AG04450 (cell line): ENCODE data around the gene BACE1. TPM values are rescaled to one million over a fixed set of nuclear protein-coding genes. Genes with fewer than 3 reads are reported as not detected.
A peak's percentile ranks its signal among the peaks of the same experiment; 100 is the strongest.

Experiments
- CTCF ChIA-PET: fragments of 300-600, 350-600 bp; formaldehyde crosslinking; extraction: SDS; loops from one replicate; lab custom pipeline; 2022; ENCODE audit warnings: antibody characterized with exemption, inconsistent platforms; lab: Charles Lee
- POLR2A ChIA-PET: fragments of 350-600 bp; formaldehyde crosslinking; extraction: SDS; loops from one replicate; lab custom pipeline; 2021; ENCODE audit warnings: antibody characterized with exemption, inconsistent platforms; lab: Yijun Ruan, JAX
- DNase-seq: peaks from one replicate; pipeline ENCODE4 v3.0.0-alpha.2; 2011; ENCODE audit warnings: low read depth, low spot score
- H3K27ac ChIP-seq: one replicate; pipeline ENCODE4 v1.5.1; 2012; ENCODE audit warnings: low read depth, low read length, control low read depth
- H3K27me3 ChIP-seq: one replicate; pipeline ENCODE4 v1.6.0; 2012; ENCODE audit warnings: low read length; ENCODE audit not compliant: control insufficient read depth, insufficient read depth
- H3K4me3 ChIP-seq: 2 replicates; pipeline ENCODE4 v1.5.1; 2011; ENCODE audit warnings: mild to moderate bottlenecking, low read depth, low read length, control low read depth
- H3K9me3 ChIP-seq: 2 replicates; pipeline ENCODE4 v1.5.1; 2012; ENCODE audit warnings: low read length; ENCODE audit not compliant: control insufficient read depth, insufficient read depth
- polyA plus RNA-seq: library from polyadenylated mRNA; depleted of rRNA; stranded (reverse); fragments of >200 nt; gene quantifications from 2 replicates; pipeline ENCODE4 v1.2.3, GENCODE V29; 2011
- TF ChIP-seq, protein P1 (sequence below): IDR thresholded peaks from 2 replicates; pipeline ENCODE4 v1.5.1; 2011; ENCODE audit warnings: low read depth, low read length, control low read depth, inconsistent platforms

The BACE1 gene
- polyA plus RNA-seq, 1 experiment: 41.3 TPM

DNA sequence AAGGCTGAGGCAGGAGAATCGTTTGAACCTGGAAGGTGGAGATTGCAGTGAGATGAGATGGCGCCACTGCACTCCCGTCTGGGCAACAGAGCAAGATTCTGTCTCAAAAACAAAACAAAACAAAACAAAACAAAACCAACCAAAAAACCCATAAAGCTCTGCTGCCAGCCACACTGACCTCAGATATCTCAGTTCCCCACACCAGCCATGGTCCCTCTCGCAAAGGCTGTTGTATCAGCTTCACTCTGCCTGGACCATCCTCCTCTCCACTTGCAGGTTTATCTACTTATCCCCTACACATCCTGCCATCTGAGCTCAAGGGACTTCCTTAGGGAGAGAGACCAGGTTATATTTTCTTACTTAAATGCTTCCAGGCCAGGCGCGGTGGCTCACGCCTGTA is 13.8 kb downstream of the BACE1 start:
- ChIA-PET POLR2A (no interaction called here), CTCF (no interaction called here)
- Histone ChIP-seq H3K27me3 (no peaks in the 10 kb centered on the region), H3K9me3 (no peaks in the 10 kb centered on the region), H3K4me3 (no peak overlapping the region), H3K27ac (no peak overlapping the region)
- TF ChIP-seq, protein P1, sequence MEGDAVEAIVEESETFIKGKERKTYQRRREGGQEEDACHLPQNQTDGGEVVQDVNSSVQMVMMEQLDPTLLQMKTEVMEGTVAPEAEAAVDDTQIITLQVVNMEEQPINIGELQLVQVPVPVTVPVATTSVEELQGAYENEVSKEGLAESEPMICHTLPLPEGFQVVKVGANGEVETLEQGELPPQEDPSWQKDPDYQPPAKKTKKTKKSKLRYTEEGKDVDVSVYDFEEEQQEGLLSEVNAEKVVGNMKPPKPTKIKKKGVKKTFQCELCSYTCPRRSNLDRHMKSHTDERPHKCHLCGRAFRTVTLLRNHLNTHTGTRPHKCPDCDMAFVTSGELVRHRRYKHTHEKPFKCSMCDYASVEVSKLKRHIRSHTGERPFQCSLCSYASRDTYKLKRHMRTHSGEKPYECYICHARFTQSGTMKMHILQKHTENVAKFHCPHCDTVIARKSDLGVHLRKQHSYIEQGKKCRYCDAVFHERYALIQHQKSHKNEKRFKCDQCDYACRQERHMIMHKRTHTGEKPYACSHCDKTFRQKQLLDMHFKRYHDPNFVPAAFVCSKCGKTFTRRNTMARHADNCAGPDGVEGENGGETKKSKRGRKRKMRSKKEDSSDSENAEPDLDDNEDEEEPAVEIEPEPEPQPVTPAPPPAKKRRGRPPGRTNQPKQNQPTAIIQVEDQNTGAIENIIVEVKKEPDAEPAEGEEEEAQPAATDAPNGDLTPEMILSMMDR: no peak
- DNase-seq: no peak

DNA sequence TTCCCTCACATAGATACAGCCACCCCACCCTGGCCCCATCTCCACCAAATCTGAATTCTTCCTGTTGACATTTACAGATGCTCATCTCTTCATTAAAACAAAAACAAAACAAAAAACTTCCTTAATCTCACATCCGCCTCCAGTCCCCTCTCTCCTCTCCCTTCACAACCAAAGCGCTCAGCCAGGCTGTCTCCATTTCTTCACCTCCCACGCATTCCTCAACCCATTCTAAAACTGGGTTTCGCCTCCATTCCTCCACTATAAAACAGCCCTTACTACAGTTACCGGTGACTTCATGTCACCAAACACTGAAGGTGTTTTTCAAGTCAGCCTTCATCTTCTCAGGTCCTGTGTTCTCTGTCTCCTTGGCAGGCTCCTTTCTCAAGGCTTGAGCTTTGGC is 15.3 kb downstream of the BACE1 start:
- H3K4me3 ChIP-seq: no peak overlapping the region
- no peak for DNase-seq
- POLR2A ChIA-PET: no interaction called here
- H3K27me3 ChIP-seq: no peaks in the 10 kb centered on the region
- TF ChIP-seq, protein P1: no peak
- H3K9me3 ChIP-seq: no peaks in the 10 kb centered on the region
- H3K27ac ChIP-seq: no peak overlapping the region
- CTCF ChIA-PET: no interaction called here

GRCh38 chr11:117300283-117300663 is 15.8 kb downstream of the BACE1 start:
- Histone ChIP-seq H3K9me3 (no peaks in the 10 kb centered on the region), H3K4me3 (no peak overlapping the region), H3K27ac (peak overlapping the region; percentile 31), H3K27me3 (no peaks in the 10 kb centered on the region)
- DNase-seq: peak; percentile 10
- POLR2A ChIA-PET: no interaction called here
- CTCF ChIA-PET: interaction anchor here (1.0 kb wide), 1 partner anchor 60 kb away, joined by 3 read pairs; no protein-coding TSS in a partner anchor
- TF ChIP-seq, protein P1: no peak

DNA sequence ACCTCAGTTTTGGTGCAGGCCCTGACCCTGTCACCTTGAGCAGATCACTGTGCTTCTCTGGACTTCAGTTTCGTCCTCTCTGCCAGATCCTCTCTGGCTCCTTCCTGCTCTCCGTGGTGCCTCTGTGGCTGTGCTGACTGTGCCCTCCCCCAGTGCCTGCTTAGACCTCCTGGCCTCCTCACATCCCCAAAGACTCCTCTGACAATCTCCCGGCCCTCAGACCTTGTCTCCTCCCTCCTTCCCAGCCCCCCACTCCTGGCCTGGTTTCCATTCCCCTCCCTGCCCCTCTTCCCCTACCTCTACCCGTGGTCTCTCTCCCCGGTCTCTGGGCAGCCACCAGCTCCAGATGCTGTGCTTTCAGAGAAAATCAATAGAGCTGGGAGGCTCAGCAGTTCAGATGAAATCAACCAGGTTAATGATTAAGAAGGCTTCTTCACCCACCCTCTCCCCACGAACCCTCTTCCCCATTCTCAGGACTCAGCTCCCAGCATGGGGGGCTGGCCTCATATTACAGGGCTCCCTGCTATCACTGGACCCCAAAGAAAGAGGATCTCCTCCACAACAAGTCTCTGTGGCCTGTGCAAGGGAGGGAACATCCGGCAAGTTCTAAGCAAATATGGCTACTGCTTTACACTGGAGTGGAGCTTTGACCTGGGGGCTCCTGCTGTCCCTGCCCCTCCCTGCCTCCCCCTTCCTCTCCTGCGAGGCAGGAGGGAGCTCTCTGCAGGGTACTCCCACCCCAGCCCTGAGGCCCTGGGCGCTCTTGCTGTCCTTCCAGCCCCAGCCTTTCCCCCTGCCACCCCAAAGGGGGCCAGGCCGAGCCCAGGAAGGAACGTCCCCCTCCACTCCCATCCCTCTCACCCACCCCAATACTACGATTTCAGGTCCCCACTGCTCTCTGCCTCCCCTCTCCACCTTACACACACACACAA is 16.4 kb downstream of the BACE1 start:
- ChIA-PET POLR2A (interaction anchor here (0.7 kb wide), 1 partner anchor 11 kb away, joined by 4 read pairs; no protein-coding TSS in a partner anchor), CTCF (interaction anchor here (1.0 kb wide), 1 partner anchor 60 kb away, joined by 3 read pairs; no protein-coding TSS in a partner anchor)
- H3K27ac ChIP-seq: no peak overlapping the region
- TF ChIP-seq, protein P1: no peak
- H3K4me3 ChIP-seq: no peak overlapping the region
- DNase-seq: no peak
- no peaks in the 10 kb centered on the region for H3K9me3 ChIP-seq
- no peaks in the 10 kb centered on the region for H3K27me3 ChIP-seq

GRCh38 chr11:117298195-117298594 is 17.9 kb downstream of the BACE1 start:
- H3K27ac ChIP-seq: no peak overlapping the region
- H3K27me3 ChIP-seq: no peaks in the 10 kb centered on the region
- no peaks in the 10 kb centered on the region for H3K9me3 ChIP-seq
- TF ChIP-seq, protein P1: no peak
- ChIA-PET CTCF (no interaction called here), POLR2A (no interaction called here)
- H3K4me3 ChIP-seq: no peak overlapping the region
- no peak for DNase-seq
